WTC11 (cell line): ENCODE results near the gene MBD3.

Experiments used
- ZNF138 ChIP-seq: sonication (generic); formaldehyde crosslinking; conservative IDR thresholded peaks from 2 replicates; pipeline ENCODE4 v1.8.1; 2022; ENCODE audit warnings: mild to moderate bottlenecking, moderate library complexity, missing genetic modification reagents
- TF ChIP-seq, protein P1 (sequence below): fragments of 200-600 bp; IDR thresholded peaks from 2 replicates; pipeline ENCODE4 v1.8.0; 2022; ENCODE audit warnings: antibody characterized with exemption
- TF ChIP-seq, protein P2 (sequence below): sonication (generic); formaldehyde crosslinking; IDR thresholded peaks from 2 replicates; pipeline ENCODE4 v1.8.0; 2022; ENCODE audit warnings: missing genetic modification reagents
- TF ChIP-seq, protein P3 (sequence below): sonication (generic); formaldehyde crosslinking; IDR thresholded peaks from 2 replicates; pipeline ENCODE4 v1.8.1; 2022; ENCODE audit warnings: low read depth, mild to moderate bottlenecking, moderate library complexity, missing genetic modification reagents, borderline replicate concordance
- TF ChIP-seq, protein P4 (sequence below): sonication (generic); formaldehyde crosslinking; conservative IDR thresholded peaks from 2 replicates; pipeline ENCODE4 v1.8.1; 2022; ENCODE audit warnings: mild to moderate bottlenecking, missing genetic modification reagents

DNA sequence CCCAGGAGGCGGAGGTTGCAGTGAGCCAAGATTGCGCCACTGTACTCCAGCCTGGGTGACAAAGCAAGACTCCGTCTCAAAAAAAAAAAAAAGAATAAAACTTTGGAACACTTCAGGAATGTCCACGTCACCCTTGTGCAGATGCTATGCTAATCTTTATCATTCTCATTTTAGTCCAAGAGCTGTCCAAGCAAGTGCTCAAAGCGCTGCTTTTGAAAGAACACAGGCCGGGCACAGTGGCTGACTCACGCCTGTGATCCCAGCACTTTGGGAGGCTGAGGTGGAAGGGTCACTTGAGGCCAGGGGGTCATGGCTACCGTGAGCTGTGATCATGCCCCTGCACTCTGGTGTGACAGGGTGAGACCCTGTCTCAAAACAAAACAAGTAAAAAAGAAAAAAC lies 23.7 kb upstream of the MBD3 start:
- TF ChIP-seq, protein P1, sequence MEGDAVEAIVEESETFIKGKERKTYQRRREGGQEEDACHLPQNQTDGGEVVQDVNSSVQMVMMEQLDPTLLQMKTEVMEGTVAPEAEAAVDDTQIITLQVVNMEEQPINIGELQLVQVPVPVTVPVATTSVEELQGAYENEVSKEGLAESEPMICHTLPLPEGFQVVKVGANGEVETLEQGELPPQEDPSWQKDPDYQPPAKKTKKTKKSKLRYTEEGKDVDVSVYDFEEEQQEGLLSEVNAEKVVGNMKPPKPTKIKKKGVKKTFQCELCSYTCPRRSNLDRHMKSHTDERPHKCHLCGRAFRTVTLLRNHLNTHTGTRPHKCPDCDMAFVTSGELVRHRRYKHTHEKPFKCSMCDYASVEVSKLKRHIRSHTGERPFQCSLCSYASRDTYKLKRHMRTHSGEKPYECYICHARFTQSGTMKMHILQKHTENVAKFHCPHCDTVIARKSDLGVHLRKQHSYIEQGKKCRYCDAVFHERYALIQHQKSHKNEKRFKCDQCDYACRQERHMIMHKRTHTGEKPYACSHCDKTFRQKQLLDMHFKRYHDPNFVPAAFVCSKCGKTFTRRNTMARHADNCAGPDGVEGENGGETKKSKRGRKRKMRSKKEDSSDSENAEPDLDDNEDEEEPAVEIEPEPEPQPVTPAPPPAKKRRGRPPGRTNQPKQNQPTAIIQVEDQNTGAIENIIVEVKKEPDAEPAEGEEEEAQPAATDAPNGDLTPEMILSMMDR = no peak
- TF ChIP-seq, protein P2, sequence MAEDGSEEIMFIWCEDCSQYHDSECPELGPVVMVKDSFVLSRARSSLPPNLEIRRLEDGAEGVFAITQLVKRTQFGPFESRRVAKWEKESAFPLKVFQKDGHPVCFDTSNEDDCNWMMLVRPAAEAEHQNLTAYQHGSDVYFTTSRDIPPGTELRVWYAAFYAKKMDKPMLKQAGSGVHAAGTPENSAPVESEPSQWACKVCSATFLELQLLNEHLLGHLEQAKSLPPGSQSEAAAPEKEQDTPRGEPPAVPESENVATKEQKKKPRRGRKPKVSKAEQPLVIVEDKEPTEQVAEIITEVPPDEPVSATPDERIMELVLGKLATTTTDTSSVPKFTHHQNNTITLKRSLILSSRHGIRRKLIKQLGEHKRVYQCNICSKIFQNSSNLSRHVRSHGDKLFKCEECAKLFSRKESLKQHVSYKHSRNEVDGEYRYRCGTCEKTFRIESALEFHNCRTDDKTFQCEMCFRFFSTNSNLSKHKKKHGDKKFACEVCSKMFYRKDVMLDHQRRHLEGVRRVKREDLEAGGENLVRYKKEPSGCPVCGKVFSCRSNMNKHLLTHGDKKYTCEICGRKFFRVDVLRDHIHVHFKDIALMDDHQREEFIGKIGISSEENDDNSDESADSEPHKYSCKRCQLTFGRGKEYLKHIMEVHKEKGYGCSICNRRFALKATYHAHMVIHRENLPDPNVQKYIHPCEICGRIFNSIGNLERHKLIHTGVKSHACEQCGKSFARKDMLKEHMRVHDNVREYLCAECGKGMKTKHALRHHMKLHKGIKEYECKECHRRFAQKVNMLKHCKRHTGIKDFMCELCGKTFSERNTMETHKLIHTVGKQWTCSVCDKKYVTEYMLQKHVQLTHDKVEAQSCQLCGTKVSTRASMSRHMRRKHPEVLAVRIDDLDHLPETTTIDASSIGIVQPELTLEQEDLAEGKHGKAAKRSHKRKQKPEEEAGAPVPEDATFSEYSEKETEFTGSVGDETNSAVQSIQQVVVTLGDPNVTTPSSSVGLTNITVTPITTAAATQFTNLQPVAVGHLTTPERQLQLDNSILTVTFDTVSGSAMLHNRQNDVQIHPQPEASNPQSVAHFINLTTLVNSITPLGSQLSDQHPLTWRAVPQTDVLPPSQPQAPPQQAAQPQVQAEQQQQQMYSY (CRISPR knock-in tag) = no peak
- TF ChIP-seq, protein P3, sequence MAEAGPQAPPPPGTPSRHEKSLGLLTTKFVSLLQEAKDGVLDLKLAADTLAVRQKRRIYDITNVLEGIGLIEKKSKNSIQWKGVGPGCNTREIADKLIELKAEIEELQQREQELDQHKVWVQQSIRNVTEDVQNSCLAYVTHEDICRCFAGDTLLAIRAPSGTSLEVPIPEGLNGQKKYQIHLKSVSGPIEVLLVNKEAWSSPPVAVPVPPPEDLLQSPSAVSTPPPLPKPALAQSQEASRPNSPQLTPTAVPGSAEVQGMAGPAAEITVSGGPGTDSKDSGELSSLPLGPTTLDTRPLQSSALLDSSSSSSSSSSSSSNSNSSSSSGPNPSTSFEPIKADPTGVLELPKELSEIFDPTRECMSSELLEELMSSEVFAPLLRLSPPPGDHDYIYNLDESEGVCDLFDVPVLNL (CRISPR knock-in tag) = no peak
- TF ChIP-seq, protein P4, sequence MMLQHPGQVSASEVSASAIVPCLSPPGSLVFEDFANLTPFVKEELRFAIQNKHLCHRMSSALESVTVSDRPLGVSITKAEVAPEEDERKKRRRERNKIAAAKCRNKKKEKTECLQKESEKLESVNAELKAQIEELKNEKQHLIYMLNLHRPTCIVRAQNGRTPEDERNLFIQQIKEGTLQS (CRISPR knock-in tag) = no peak
- no peak for TF ChIP-seq ZNF138 (CRISPR knock-in tag)
